ENCODE measurements around the gene MS4A4A.
"Not testable (repeated sequence)": the region's sequence is repeated elsewhere in the genome, so short reads cannot be mapped to it uniquely, and the experiment has no call there.

MS4A4A gene

GRCh38 chr11:60264644-60265043 lies 15.8 kb upstream of the MS4A4A start:
- Mint-ChIP-seq H3K27ac (no peak overlapping the region), H3K4me3 (no peak overlapping the region)

GRCh38 chr11:60265373-60266214 lies 14.9 kb upstream of the MS4A4A start:
- Mint-ChIP-seq H3K36me3 (ENCODE audit: low read depth) (no peaks in the 10 kb centered on the region), H3K27me3 (ENCODE audit: low read depth) (peaks cover 13% of the 10 kb centered on the region), H3K4me1 (no peaks in the 10 kb centered on the region), H3K4me3 (no peak overlapping the region), H3K9me3 (no peaks in the 10 kb centered on the region), H3K27ac (no peak overlapping the region)
- peak; percentile 70 to 86 (median 73) for TF ChIP-seq CTCF (IDR thresholded peaks at IDR 0.05; ENCODE audit: unreplicated experiment in 3 of 3)

More at GRCh38 chr11:60264644-60265043, 15.8 kb upstream of the MS4A4A start:
- TF ChIP-seq CTCF (IDR thresholded peaks at IDR 0.05; ENCODE audit: unreplicated experiment in 3 of 3), result no peak
- no peaks in the 10 kb centered on the region for H3K36me3 Mint-ChIP-seq (ENCODE audit: low read depth)
- no peaks in the 10 kb centered on the region for H3K9me3 Mint-ChIP-seq
- H3K4me1 Mint-ChIP-seq, result no peaks in the 10 kb centered on the region
- peaks cover 13% of the 10 kb centered on the region for H3K27me3 Mint-ChIP-seq (ENCODE audit: low read depth)

- H3K36me3 Mint-ChIP-seq (ENCODE audit: low read depth), result no peaks in the 10 kb centered on the region
- H3K27ac Mint-ChIP-seq, result no peak overlapping the region
- H3K4me3 Mint-ChIP-seq, result no peak overlapping the region
- no peak for TF ChIP-seq CTCF (IDR thresholded peaks at IDR 0.05; ENCODE audit: unreplicated experiment in 3 of 3)
- H3K4me1 Mint-ChIP-seq, result no peaks in the 10 kb centered on the region
- no peaks in the 10 kb centered on the region for H3K27me3 Mint-ChIP-seq (ENCODE audit: low read depth)
- peaks cover 8% of the 10 kb centered on the region for H3K9me3 Mint-ChIP-seq
Observed at GRCh38 chr11:60274416-60274815, 6.0 kb upstream of the MS4A4A start.

- Mint-ChIP-seq H3K27me3 (ENCODE audit: low read depth) (no peaks in the 10 kb centered on the region), H3K27ac (no peak overlapping the region), H3K36me3 (ENCODE audit: low read depth) (no peaks in the 10 kb centered on the region), H3K4me3 (no peak overlapping the region), H3K4me1 (no peaks in the 10 kb centered on the region), H3K9me3 (no peaks in the 10 kb centered on the region)
- no peak for TF ChIP-seq CTCF (IDR thresholded peaks at IDR 0.05; ENCODE audit: unreplicated experiment in 3 of 3)
Observed at GRCh38 chr11:60281485-60281884, 1.0 kb downstream of the MS4A4A start.

GRCh38 chr11:60282286-60282685 lies 1.8 kb downstream of the MS4A4A start:
- H3K4me1 Mint-ChIP-seq, result no peaks in the 10 kb centered on the region
- no peaks in the 10 kb centered on the region for H3K36me3 Mint-ChIP-seq (ENCODE audit: low read depth)
- no peaks in the 10 kb centered on the region for H3K9me3 Mint-ChIP-seq
- H3K27me3 Mint-ChIP-seq (ENCODE audit: low read depth), result no peaks in the 10 kb centered on the region
- TF ChIP-seq CTCF (IDR thresholded peaks at IDR 0.05; ENCODE audit: unreplicated experiment in 3 of 3), result no peak
- H3K4me3 Mint-ChIP-seq, result no peak overlapping the region
- no peak overlapping the region for H3K27ac Mint-ChIP-seq

GRCh38 chr11:60285411-60286126 lies 5.1 kb downstream of the MS4A4A start:
- not testable (repeated sequence) for H3K9me3 Mint-ChIP-seq; H3K36me3 Mint-ChIP-seq (ENCODE audit: low read depth); H3K27me3 Mint-ChIP-seq (ENCODE audit: low read depth)

More at GRCh38 chr11:60285411-60286126, 5.1 kb downstream of the MS4A4A start:
- not testable (repeated sequence) for H3K4me3 Mint-ChIP-seq, H3K4me1 Mint-ChIP-seq
- peak overlapping the region in 1 of 3 experiments; percentile 5 for H3K27ac Mint-ChIP-seq

Measured in nephron (organoid).